Esophagus muscularis mucosa (tissue), 4 donors: ENCODE data around the gene RAB25. TPM values are rescaled to one million over a fixed set of nuclear protein-coding genes. Genes with fewer than 3 reads are reported as not detected.

ENCODE experiments used
- DNase-seq: peaks from one replicate; pipeline ENCODE4 v3.0.0-alpha.2; 2017; ENCODE audit errors: extremely low spot score
- H3K27ac ChIP-seq, 4 donors: fragments of 200-600 bp; sonication (generic); replicated peaks in 1 of 4; 1 replicate in 3 of 4; 2 replicates in 1 of 4; pipeline ENCODE4 v1.5.1; 2016 to 2019; ENCODE audit warnings: mild to moderate bottlenecking in 1 of 4
- H3K27me3 ChIP-seq, 4 donors: fragments of 200-600 bp; sonication (generic); one replicate each; pipeline versions ENCODE4 v1.5.1 to v1.6.0; 2016 to 2019
- H3K36me3 ChIP-seq, 4 donors: fragments of 200-600 bp; sonication (generic); one replicate each; pipeline ENCODE4 v1.5.1; 2016 to 2019
- H3K4me1 ChIP-seq, 4 donors: fragments of 200-600 bp; sonication (generic); one replicate each; pipeline ENCODE4 v1.5.1; 2016 to 2019
- H3K4me3 ChIP-seq, 4 donors: fragments of 200-600 bp; sonication (generic); 1 replicate in 2 of 4; 2 replicates in 2 of 4; pipeline ENCODE4 v1.5.1; 2016 to 2019; ENCODE audit warnings: mild to moderate bottlenecking in 4 of 4, moderate library complexity in 1 of 4
- H3K9me3 ChIP-seq, 4 donors: fragments of 200-600 bp; sonication (generic); 1 replicate in 3 of 4; 2 replicates in 1 of 4; pipeline ENCODE4 v1.5.1; 2016 to 2019
- EP300 ChIP-seq: sonication (generic); formaldehyde crosslinking; IDR thresholded peaks from one replicate; pipeline ENCODE4 v1.6.1; 2017; ENCODE audit warnings: antibody characterized with exemption
- POLR2A ChIP-seq: fragments of 450-650 bp; IDR thresholded peaks from one replicate; pipeline ENCODE4 v1.6.1; 2017; ENCODE audit warnings: antibody characterized with exemption, moderate library complexity, mild to moderate bottlenecking, low read depth
- POLR2AphosphoS5 ChIP-seq, 2 donors: sonication (generic); formaldehyde crosslinking; IDR thresholded peaks; one replicate each; pipeline ENCODE4 v1.6.1; 2017; ENCODE audit warnings: antibody characterized with exemption in 2 of 2
- WGBS: methylation state at CpG from one replicate; pipeline ENCODE4 v1.1.5; 2018; 5-methylcytosine and 5-hydroxymethylcytosine counted together
- intact Hi-C: fragments of 100-400 bp; cut with DNase I; formaldehyde crosslinking; loops from one replicate; pipeline ENCODE4 v1.15.1; 2023
- total RNA-seq, 4 donors: library from RNA; depleted of rRNA; stranded (reverse); fragments of >200 nt; gene quantifications; one replicate each; pipeline versions ENCODE4 v1.1.0 to v1.2.1, GENCODE V29; 2016
- TF ChIP-seq, protein P1 (sequence below), 3 experiments: fragments of 200-600 bp in 2 of 3; fragments of 450-650 bp in 1 of 3; sonication (generic) in 2 of 3; IDR thresholded peaks; one replicate each; pipeline ENCODE4 v1.5.1; 2017 to 2019; ENCODE audit warnings: antibody characterized with exemption in 3 of 3, mild to moderate bottlenecking in 2 of 3, moderate library complexity in 1 of 3

RAB25 gene
- total RNA-seq, 4 donors from 2014 or later = not detected

DNA sequence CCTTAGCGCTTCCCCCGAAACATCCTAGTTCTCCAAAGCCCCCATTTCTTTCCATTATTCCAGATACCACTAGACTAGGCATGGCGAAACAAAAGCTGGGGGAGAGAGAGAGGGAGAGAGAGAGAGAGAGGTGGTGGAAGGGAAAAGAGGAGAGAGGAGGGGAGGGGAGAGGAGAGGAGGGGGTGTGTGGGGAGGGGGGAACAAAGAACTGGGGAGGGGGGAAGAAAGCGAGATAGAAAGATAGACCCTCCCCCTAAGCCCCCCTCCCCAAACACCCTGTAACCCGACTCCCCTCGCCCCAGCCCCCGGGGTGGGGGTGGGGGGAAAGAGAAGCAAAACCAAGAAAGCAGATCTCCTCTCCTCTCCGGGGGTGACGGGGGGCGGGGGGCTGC lies 21.0 kb downstream of the RAB25 start:
- intact Hi-C loops = no loop called here
- DNase-seq = no peak
- no peaks in the 10 kb centered on the region for H3K27me3 ChIP-seq
- peaks cover 28 to 53% (median 36%) of the 10 kb centered on the region in 4 donors for H3K4me1 ChIP-seq
- H3K27ac ChIP-seq = peak overlapping the region in 2 of 4 donors; percentile 67 to 77
- no peaks in the 10 kb centered on the region for H3K9me3 ChIP-seq
- TF ChIP-seq EP300 (no peak), POLR2AphosphoS5 (IDR thresholded peaks at IDR 0.05) (no peak), POLR2A (no peak)
- TF ChIP-seq, protein P1, sequence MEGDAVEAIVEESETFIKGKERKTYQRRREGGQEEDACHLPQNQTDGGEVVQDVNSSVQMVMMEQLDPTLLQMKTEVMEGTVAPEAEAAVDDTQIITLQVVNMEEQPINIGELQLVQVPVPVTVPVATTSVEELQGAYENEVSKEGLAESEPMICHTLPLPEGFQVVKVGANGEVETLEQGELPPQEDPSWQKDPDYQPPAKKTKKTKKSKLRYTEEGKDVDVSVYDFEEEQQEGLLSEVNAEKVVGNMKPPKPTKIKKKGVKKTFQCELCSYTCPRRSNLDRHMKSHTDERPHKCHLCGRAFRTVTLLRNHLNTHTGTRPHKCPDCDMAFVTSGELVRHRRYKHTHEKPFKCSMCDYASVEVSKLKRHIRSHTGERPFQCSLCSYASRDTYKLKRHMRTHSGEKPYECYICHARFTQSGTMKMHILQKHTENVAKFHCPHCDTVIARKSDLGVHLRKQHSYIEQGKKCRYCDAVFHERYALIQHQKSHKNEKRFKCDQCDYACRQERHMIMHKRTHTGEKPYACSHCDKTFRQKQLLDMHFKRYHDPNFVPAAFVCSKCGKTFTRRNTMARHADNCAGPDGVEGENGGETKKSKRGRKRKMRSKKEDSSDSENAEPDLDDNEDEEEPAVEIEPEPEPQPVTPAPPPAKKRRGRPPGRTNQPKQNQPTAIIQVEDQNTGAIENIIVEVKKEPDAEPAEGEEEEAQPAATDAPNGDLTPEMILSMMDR (IDR thresholded peaks at IDR 0.05) = no peak
- no peaks in the 10 kb centered on the region for H3K36me3 ChIP-seq
- H3K4me3 ChIP-seq = peak overlapping the region; percentile 81 to 88 (median 86)
- WGBS = 0% methylated on average over 7 of the region's 10 CpGs

DNA sequence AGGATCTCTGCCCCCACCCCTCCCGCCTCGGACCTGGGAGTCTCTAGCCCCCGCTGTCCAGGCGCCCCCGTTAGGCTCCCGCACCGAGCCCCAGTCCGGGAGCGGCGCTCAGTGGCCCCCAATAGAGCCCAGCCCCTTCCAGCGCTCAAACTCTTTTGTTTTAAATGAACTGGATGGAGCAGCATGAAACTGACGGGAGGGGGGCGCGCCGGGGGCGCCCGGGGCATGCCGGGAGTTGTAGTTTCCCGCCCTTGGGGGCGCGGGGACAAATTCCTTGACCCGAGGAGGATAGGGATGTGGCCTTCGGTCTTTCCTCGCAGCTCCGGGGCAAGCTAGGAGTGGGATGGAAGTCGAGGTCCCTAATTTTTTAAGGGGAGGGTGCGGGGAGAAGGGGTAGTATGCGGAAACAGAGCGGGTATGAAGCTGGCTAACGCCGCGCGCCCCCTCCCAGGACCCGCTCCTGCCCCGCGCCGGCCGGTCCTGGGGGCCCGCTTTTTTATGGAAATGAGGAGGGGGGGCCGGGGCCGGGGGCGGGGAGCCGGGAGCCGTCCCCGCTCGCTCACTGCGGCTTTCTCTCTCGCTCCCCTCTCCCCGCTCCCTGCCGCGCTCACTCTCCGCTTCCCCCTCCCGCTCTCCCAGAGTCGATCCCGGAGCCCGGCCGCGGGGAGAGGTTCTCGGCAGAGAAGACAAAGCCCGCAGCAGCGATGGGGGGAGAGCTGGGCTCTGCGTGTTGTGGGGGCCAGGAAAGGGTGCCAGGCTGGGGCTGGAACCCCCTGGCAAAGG lies 21.5 kb downstream of the RAB25 start, which contains the start of gene MEX3A:
TSS of gene MEX3A (minus strand) at position 157 of the 783 bp plus-strand sequence. CDS start 467 bp downstream, outside the sequence.
- intact Hi-C loops = no loop called here

GRCh38 chr1:156083800-156084790 lies 23.1 kb downstream of the RAB25 start:
- no peak overlapping the region for H3K4me3 ChIP-seq

More for the DNA sequence above, 21.5 kb downstream of the RAB25 start, which contains the start of gene MEX3A:
- Histone ChIP-seq H3K4me1 (peaks cover 28 to 50% (median 36%) of the 10 kb centered on the region in 4 donors), H3K9me3 (no peaks in the 10 kb centered on the region), H3K4me3 (peak within 1 kb of the TSS; percentile 81 to 88 (median 86)), H3K27ac (peak within 1 kb of the TSS; percentile 67 to 77 (median 70)), H3K27me3 (no peaks in the 10 kb centered on the region), H3K36me3 (no peaks in the 10 kb centered on the region)
- DNase-seq = no peak
- TF ChIP-seq EP300 = no peak
- TF ChIP-seq, protein P1 (IDR thresholded peaks at IDR 0.05) = peak in 1 of 3 experiments; percentile 18
- TF ChIP-seq POLR2AphosphoS5 (IDR thresholded peaks at IDR 0.05) = peak; percentile 37 to 51
- TF ChIP-seq POLR2A = no peak
- WGBS = 1% methylated on average over 29 of the region's 62 CpGs

DNA sequence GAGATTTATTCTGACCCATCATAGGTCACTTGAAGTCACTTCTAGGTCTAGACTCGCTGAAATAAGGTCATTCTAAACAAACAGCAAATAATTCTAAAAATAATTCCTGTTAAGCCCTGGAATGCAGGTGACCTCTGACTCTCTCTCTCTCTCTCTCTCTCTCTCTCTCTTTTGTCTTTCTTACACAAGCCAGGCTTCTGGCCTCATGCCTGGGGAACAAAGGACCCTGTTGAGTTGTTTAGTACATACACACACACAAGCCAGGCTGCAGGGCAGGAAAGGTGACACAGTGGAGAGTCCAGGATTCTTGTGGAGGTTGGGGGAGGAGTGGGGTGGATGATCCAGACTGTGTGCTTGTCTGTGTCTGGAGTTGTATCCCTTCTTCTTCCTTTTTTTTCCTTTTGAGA lies 25.3 kb downstream of the RAB25 start:
- intact Hi-C loops = no loop called here
- Histone ChIP-seq H3K36me3 (no peaks in the 10 kb centered on the region), H3K27ac (no peak overlapping the region), H3K4me3 (no peak overlapping the region), H3K9me3 (no peaks in the 10 kb centered on the region), H3K4me1 (peaks cover 30 to 53% (median 39%) of the 10 kb centered on the region in 4 donors), H3K27me3 (no peaks in the 10 kb centered on the region)
- WGBS = 21% methylated on average over 1 of the region's 1 CpG
- TF ChIP-seq POLR2AphosphoS5 (IDR thresholded peaks at IDR 0.05) (no peak), POLR2A (no peak), EP300 (no peak)
- TF ChIP-seq, protein P1 (IDR thresholded peaks at IDR 0.05) = no peak
- DNase-seq = no peak

More at GRCh38 chr1:156083800-156084790, 23.1 kb downstream of the RAB25 start:
- H3K36me3 ChIP-seq = no peaks in the 10 kb centered on the region
- DNase-seq = no peak
- H3K4me1 ChIP-seq = peaks cover 28 to 50% (median 36%) of the 10 kb centered on the region in 4 donors
- no peak overlapping the region for H3K27ac ChIP-seq
- WGBS = 50% methylated on average over 7 of the region's 7 CpGs
- TF ChIP-seq POLR2AphosphoS5 (IDR thresholded peaks at IDR 0.05) (no peak), EP300 (no peak), POLR2A (no peak)
- TF ChIP-seq, protein P1 (IDR thresholded peaks at IDR 0.05) = no peak
- H3K27me3 ChIP-seq = no peaks in the 10 kb centered on the region
- no peaks in the 10 kb centered on the region for H3K9me3 ChIP-seq
- intact Hi-C loops = no loop called here
